RKO (cell line): ENCODE measurements around the gene CNDP2.

ENCODE experiments used
- DNase-seq: peaks from one replicate; pipeline ENCODE4 v3.0.0-alpha.2; 2016; ENCODE audit warnings: low spot score

CNDP2 gene

DNA sequence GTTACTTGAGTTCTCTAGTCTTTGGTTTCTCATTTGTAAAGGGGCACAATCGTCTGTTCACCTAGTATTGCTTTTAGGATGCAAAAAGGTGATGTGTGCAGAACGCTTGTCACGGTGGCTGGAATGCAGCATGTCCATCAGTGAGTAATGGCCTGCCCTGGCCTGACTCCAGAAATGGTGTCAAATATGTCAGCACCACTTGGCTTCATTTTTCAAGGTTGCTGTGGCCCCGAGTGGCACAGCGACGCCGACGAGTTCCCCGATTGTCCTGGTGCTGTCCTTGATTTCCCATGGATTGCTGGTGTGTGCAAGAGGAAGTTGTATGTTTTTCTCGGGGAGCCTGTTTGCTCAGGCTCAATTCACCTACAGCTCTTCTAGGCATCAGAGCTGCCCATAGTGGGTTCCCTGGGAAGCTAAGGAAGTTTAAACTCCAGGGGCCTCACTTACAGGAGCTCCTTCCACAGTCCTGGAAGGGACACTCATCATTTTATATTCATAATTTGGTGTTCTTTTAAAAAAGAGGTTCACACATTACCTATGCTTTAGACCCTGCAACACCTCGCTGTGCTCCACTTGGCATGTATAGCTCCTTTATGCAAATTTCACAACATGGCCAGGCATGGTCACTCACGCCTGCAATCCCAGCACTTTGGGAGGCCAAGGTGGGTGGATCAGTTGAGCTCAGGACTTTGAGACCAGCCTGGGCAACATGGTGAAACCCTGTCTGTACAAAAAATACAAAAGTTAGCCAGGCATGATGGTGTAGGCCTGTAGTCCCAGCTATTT lies 75.9 kb downstream of the CNDP2 start:
- DNase-seq = no peak

DNA sequence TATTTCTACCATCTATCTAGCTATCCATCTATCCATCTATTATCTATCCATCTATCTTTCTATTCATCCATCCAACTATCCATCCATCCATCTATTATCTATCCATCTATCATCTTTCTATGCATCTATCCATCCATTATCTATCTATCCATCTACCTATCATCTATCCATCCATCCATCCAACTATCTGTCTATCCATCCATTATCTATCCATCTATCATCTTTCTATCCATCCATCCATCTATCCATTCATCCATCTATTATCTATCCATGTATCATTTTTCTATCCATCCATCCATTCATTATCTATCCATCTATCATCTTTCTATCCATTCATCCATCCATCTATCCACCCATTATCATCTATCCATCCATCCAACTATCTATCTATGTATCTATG lies 76.9 kb downstream of the CNDP2 start:
- no peak for DNase-seq
